Muscle of leg (tissue), 11 donors: ENCODE data around the gene NFASC. TPM values are rescaled to one million over a fixed set of nuclear protein-coding genes. Genes with fewer than 3 reads are reported as not detected.

Experiments used
- DNase-seq: peaks from one replicate; pipeline ENCODE4 v3.0.0; 2013
- H3K27ac ChIP-seq: one replicate; pipeline ENCODE4 v1.5.1; 2013; ENCODE audit warnings: mild to moderate bottlenecking, low read length, control low read depth
- H3K27me3 ChIP-seq: one replicate; pipeline ENCODE4 v1.6.1; 2013; ENCODE audit warnings: low read length; ENCODE audit not compliant: control insufficient read depth, insufficient read depth
- H3K36me3 ChIP-seq: one replicate; pipeline ENCODE4 v1.6.1; 2013; ENCODE audit warnings: low read length; ENCODE audit not compliant: control insufficient read depth, insufficient read depth
- H3K4me1 ChIP-seq: one replicate; pipeline ENCODE4 v1.6.1; 2013; ENCODE audit warnings: low read length; ENCODE audit not compliant: control insufficient read depth, insufficient read depth
- H3K4me3 ChIP-seq: one replicate; pipeline ENCODE4 v1.5.1; 2013; ENCODE audit warnings: low read length, control low read depth
- H3K9me3 ChIP-seq: replicated peaks from 2 replicates; pipeline ENCODE4 v1.6.1; 2013; ENCODE audit warnings: low read depth, low read length; ENCODE audit not compliant: control insufficient read depth
- WGBS: methylation state at CpG from one replicate; pipeline ENCODE4 v1.1.5; 2013; ENCODE audit warnings: missing lambda C conversion rate; ENCODE audit not compliant: insufficient coverage; 5-methylcytosine and 5-hydroxymethylcytosine counted together
- polyA plus RNA-seq, 8 donors: library from polyadenylated mRNA; unstranded; fragments of 120-200 nt; gene quantifications; one replicate each; pipeline versions ENCODE4 v1.2.1 to v1.2.3, GENCODE V29; 2013; ENCODE audit warnings: inconsistent platforms in 1 of 8, low replicate concordance in 1 of 8; ENCODE audit not compliant: insufficient read length in 8 of 8, insufficient read depth in 1 of 8
- total RNA-seq: library from RNA; stranded (reverse); fragments of 120-200 nt; gene quantifications from one replicate; pipeline ENCODE4 v1.2.4, GENCODE V29; 2013

NFASC gene
- total and polyA plus RNA-seq, 9 donors = 0.81 to 1.8 (median 1.1) TPM

GRCh38 chr1:204931768-204932572 is 61.3 kb downstream of the NFASC start:
- peaks cover 8% of the 10 kb centered on the region for H3K4me1 ChIP-seq
- no peak overlapping the region for H3K4me3 ChIP-seq
- no peaks in the 10 kb centered on the region for H3K36me3 ChIP-seq
- no peaks in the 10 kb centered on the region for H3K9me3 ChIP-seq
- peaks cover 4% of the 10 kb centered on the region for H3K27me3 ChIP-seq
- no peak for DNase-seq
- H3K27ac ChIP-seq = no peak overlapping the region
- WGBS = 94% methylated on average over 2 of the region's 7 CpGs

- WGBS = 70% methylated on average over 6 of the region's 7 CpGs
These were observed 61.9 kb downstream of the NFASC start for GRCh38 chr1:204932573-204932909.

GRCh38 chr1:204935155-204935554 is 64.5 kb downstream of the NFASC start:
- no peak for DNase-seq
- H3K4me1 ChIP-seq = no peaks in the 10 kb centered on the region

More at GRCh38 chr1:204932573-204932909, 61.9 kb downstream of the NFASC start:
- Histone ChIP-seq H3K27ac (no peak overlapping the region), H3K9me3 (no peaks in the 10 kb centered on the region), H3K4me1 (peaks cover 7% of the 10 kb centered on the region), H3K27me3 (peaks cover 5% of the 10 kb centered on the region), H3K4me3 (no peak overlapping the region), H3K36me3 (no peaks in the 10 kb centered on the region)
- no peak for DNase-seq

GRCh38 chr1:204936765-204937164 is 66.1 kb downstream of the NFASC start:
- H3K27me3 ChIP-seq = peaks cover 5% of the 10 kb centered on the region
- H3K4me1 ChIP-seq = no peaks in the 10 kb centered on the region
- H3K4me3 ChIP-seq = no peak overlapping the region
- 76% methylated on average over 4 of the region's 4 CpGs for WGBS
- no peak for DNase-seq
- H3K36me3 ChIP-seq = no peaks in the 10 kb centered on the region
- no peak overlapping the region for H3K27ac ChIP-seq
- no peaks in the 10 kb centered on the region for H3K9me3 ChIP-seq

More at GRCh38 chr1:204935155-204935554, 64.5 kb downstream of the NFASC start:
- peaks cover 5% of the 10 kb centered on the region for H3K27me3 ChIP-seq
- no peak overlapping the region for H3K27ac ChIP-seq
- WGBS = 75% methylated on average over 2 of the region's 3 CpGs
- no peaks in the 10 kb centered on the region for H3K36me3 ChIP-seq
- H3K4me3 ChIP-seq = no peak overlapping the region
- no peaks in the 10 kb centered on the region for H3K9me3 ChIP-seq

GRCh38 chr1:204937901-204938300 is 67.2 kb downstream of the NFASC start:
- WGBS = 62% methylated on average over 6 of the region's 11 CpGs
- H3K36me3 ChIP-seq = no peaks in the 10 kb centered on the region
- H3K4me3 ChIP-seq = no peak overlapping the region
- H3K27me3 ChIP-seq = peaks cover 7% of the 10 kb centered on the region
- H3K4me1 ChIP-seq = no peaks in the 10 kb centered on the region
- no peak overlapping the region for H3K27ac ChIP-seq
- no peak for DNase-seq
- no peaks in the 10 kb centered on the region for H3K9me3 ChIP-seq

GRCh38 chr1:204940591-204940990 is 69.9 kb downstream of the NFASC start:
- Histone ChIP-seq H3K4me3 (no peak overlapping the region), H3K27me3 (peaks cover 11% of the 10 kb centered on the region), H3K36me3 (no peaks in the 10 kb centered on the region), H3K9me3 (no peaks in the 10 kb centered on the region), H3K27ac (no peak overlapping the region), H3K4me1 (no peaks in the 10 kb centered on the region)
- no CpG with 5 or more reads among the region's 2 CpGs for WGBS
- DNase-seq = no peak

GRCh38 chr1:204941421-204942338 is 71.0 kb downstream of the NFASC start:
- H3K9me3 ChIP-seq = no peaks in the 10 kb centered on the region
- DNase-seq = peak; percentile 35
- no peaks in the 10 kb centered on the region for H3K4me1 ChIP-seq
- WGBS = 42% methylated on average over 4 of the region's 15 CpGs
- H3K4me3 ChIP-seq = no peak overlapping the region
- peaks cover 11% of the 10 kb centered on the region for H3K27me3 ChIP-seq
- no peaks in the 10 kb centered on the region for H3K36me3 ChIP-seq
- no peak overlapping the region for H3K27ac ChIP-seq

GRCh38 chr1:204943495-204943894 is 72.8 kb downstream of the NFASC start:
- Histone ChIP-seq H3K4me1 (no peaks in the 10 kb centered on the region), H3K36me3 (no peaks in the 10 kb centered on the region), H3K27me3 (peaks cover 8% of the 10 kb centered on the region), H3K9me3 (no peaks in the 10 kb centered on the region), H3K27ac (no peak overlapping the region), H3K4me3 (no peak overlapping the region)
- 77% methylated on average over 3 of the region's 6 CpGs for WGBS
- no peak for DNase-seq

- H3K9me3 ChIP-seq = no peaks in the 10 kb centered on the region
- H3K4me1 ChIP-seq = no peaks in the 10 kb centered on the region
- no peak overlapping the region for H3K27ac ChIP-seq
- no peaks in the 10 kb centered on the region for H3K36me3 ChIP-seq
- no peak overlapping the region for H3K4me3 ChIP-seq
- no peak for DNase-seq
- peaks cover 10% of the 10 kb centered on the region for H3K27me3 ChIP-seq
- no CpG with 5 or more reads among the region's 4 CpGs for WGBS
These were observed 74.0 kb downstream of the NFASC start for GRCh38 chr1:204944662-204945061.

GRCh38 chr1:204945565-204945977 is 74.9 kb downstream of the NFASC start:
- H3K4me3 ChIP-seq = no peak overlapping the region
- H3K27ac ChIP-seq = no peak overlapping the region
- H3K4me1 ChIP-seq = no peaks in the 10 kb centered on the region
- no peaks in the 10 kb centered on the region for H3K9me3 ChIP-seq
- no peaks in the 10 kb centered on the region for H3K36me3 ChIP-seq
- DNase-seq = no peak
- peaks cover 10% of the 10 kb centered on the region for H3K27me3 ChIP-seq
- 12% methylated on average over 3 of the region's 4 CpGs for WGBS
